ENCODE measurements around the gene UTP3.

- TF ChIP-seq CTCF (conservative IDR thresholded peaks at IDR 0.05; ENCODE audit: low read length) (no peak), EZH2phosphoT487 (IDR thresholded peaks at IDR 0.05; ENCODE audit: borderline replicate concordance, low read depth, low read length) (no peak)
Observed at GRCh38 chr4:70713453-70714078, 25.2 kb downstream of the UTP3 start.
